Psoas muscle (tissue), 8 donors: ENCODE results near the gene TUBA1A. TPM values are rescaled to one million over a fixed set of nuclear protein-coding genes. Genes with fewer than 3 reads are reported as not detected.

Experiments
- ATAC-seq, 4 donors: fragments of 200-7000 bp; cut with Tn5 transposase; one replicate each; pipeline ENCODE4 v1.9.1; 2020; ENCODE audit warnings: moderate library complexity in 3 of 4, mild to moderate bottlenecking in 2 of 4
- DNase-seq, 2 donors: peaks; one replicate each; pipeline ENCODE4 v3.0.0-alpha.2; 2020
- H3K27ac ChIP-seq: fragments of 200-600 bp; one replicate; pipeline ENCODE4 v1.8.0; 2022
- H3K27me3 ChIP-seq, 3 donors: fragments of 200-600 bp in 1 of 3; one replicate each; pipeline versions ENCODE4 v1.6.1 to v1.8.0; 2013 to 2022; ENCODE audit warnings: low read length in 2 of 3, mild to moderate bottlenecking in 2 of 3, moderate library complexity in 1 of 3; ENCODE audit not compliant: insufficient read depth in 3 of 3
- H3K36me3 ChIP-seq, 2 donors: fragments of 200-600 bp in 1 of 2; one replicate each; pipeline versions ENCODE4 v1.6.1 to v1.8.0; 2013 to 2022; ENCODE audit warnings: low read depth in 1 of 2, mild to moderate bottlenecking in 1 of 2, moderate library complexity in 1 of 2; ENCODE audit not compliant: insufficient read depth in 1 of 2
- H3K4me1 ChIP-seq: fragments of 200-600 bp; one replicate; pipeline ENCODE4 v1.8.0; 2022
- H3K4me3 ChIP-seq: fragments of 200-600 bp; one replicate; pipeline ENCODE4 v1.8.0; 2022; ENCODE audit warnings: mild to moderate bottlenecking
- H3K9me3 ChIP-seq: fragments of 200-600 bp; one replicate; pipeline ENCODE4 v1.8.0; 2022
- CTCF ChIP-seq: fragments of 200-600 bp; IDR thresholded peaks from one replicate; pipeline ENCODE4 v1.8.0; 2022; ENCODE audit warnings: antibody characterized with exemption
- WGBS, 3 donors: extraction: QIAGEN DNeasy Blood & Tissue Kit; methylation state at CpG; one replicate each; pipeline versions ENCODE4 v1.1.6 to v1.1.7; 2013; 5-methylcytosine and 5-hydroxymethylcytosine counted together
- intact Hi-C, 2 donors: fragments of 100-400 bp; cut with DNase I; formaldehyde crosslinking; loops; one replicate each; pipeline versions ENCODE4 v1.11.0 to v1.14.2; 2022
- polyA plus RNA-seq, 3 donors: library from polyadenylated mRNA; stranded (reverse); fragments of 200-250 nt; gene quantifications; one replicate each; pipeline ENCODE4 v1.2.3, GENCODE V29; 2013
- total RNA-seq, 4 donors: library from RNA; stranded (reverse); fragmentation: NEBNext Ultra II Directional in 2 of 4; extraction: Animal tissue kit (Norgen Biotek cat#: 25700) in 2 of 4; gene quantifications; one replicate each; pipeline versions ENCODE4 v1.2.1 to v1.2.4, GENCODE V29; 2021 to 2023
- donor health status: healthy with polysubstance abuse.
- donor health status: DM: no; HTN: no; CAD: no; lungs with moderate emphysema.
- donor health status: Bipolar disorder and iron deficiency.
- donor health status: healthy.
- donor health status: DM: yes; HTN: yes; CAD: no.
- donor health status: DM: no; HTN: no; CAD: no.
- donor health status: DM: no; HTN: no; CAD: no.
- donor health status: DM: yes; HTN: yes; CAD: no.

The TUBA1A gene
- total and polyA plus RNA-seq, 7 donors = 16.4 to 48.2 (median 29.0) TPM

- H3K4me1 ChIP-seq = no peaks in the 10 kb centered on the region
- WGBS, 3 donors = 57 to 87% (median 74%) methylated on average over 1 of the region's 1 CpG
Observed at GRCh38 chr12:49208146-49208545, 19.3 kb upstream of the TUBA1A start.

GRCh38 chr12:49206389-49206788 lies 17.5 kb upstream of the TUBA1A start:
- intact Hi-C loops = no loop called here
- no peak for TF ChIP-seq CTCF
- no peak for DNase-seq
- no peaks in the 10 kb centered on the region for H3K36me3 ChIP-seq
- peaks cover 8% of the 10 kb centered on the region for H3K4me1 ChIP-seq
- no peak overlapping the region for H3K27ac ChIP-seq
- H3K9me3 ChIP-seq = no peaks in the 10 kb centered on the region
- H3K4me3 ChIP-seq = no peak overlapping the region
- ATAC-seq = no peak
- no peaks in the 10 kb centered on the region for H3K27me3 ChIP-seq

More at GRCh38 chr12:49208146-49208545, 19.3 kb upstream of the TUBA1A start:
- no peak for TF ChIP-seq CTCF
- Histone ChIP-seq H3K9me3 (no peaks in the 10 kb centered on the region), H3K4me3 (no peak overlapping the region), H3K27ac (no peak overlapping the region), H3K36me3 (no peaks in the 10 kb centered on the region), H3K27me3 (no peaks in the 10 kb centered on the region)
- DNase-seq (no peak), ATAC-seq (no peak)
- intact Hi-C loops = no loop called here

- DNase-seq (no peak), ATAC-seq (peak in 2 of 4 donors; percentile 40 to 67)
- H3K4me3 ChIP-seq = no peak overlapping the region
- intact Hi-C loops = no loop called here
- no peaks in the 10 kb centered on the region for H3K27me3 ChIP-seq
- H3K36me3 ChIP-seq = no peaks in the 10 kb centered on the region
- peaks cover 15% of the 10 kb centered on the region for H3K4me1 ChIP-seq
- 8 to 10% (median 9%) methylated on average over 4 of the region's 4 CpGs for WGBS, 3 donors
- TF ChIP-seq CTCF = no peak
- peak overlapping the region; percentile 60 for H3K27ac ChIP-seq
- no peaks in the 10 kb centered on the region for H3K9me3 ChIP-seq
Observed at GRCh38 chr12:49201595-49202295, 12.9 kb upstream of the TUBA1A start.

- 6 to 8% (median 8%) methylated on average over 4 of the region's 4 CpGs for WGBS, 3 donors
- no peak for DNase-seq
- Histone ChIP-seq H3K27ac (peak overlapping the region; percentile 60), H3K4me1 (peaks cover 15% of the 10 kb centered on the region), H3K36me3 (no peaks in the 10 kb centered on the region), H3K4me3 (peak overlapping the region; percentile 26), H3K27me3 (no peaks in the 10 kb centered on the region), H3K9me3 (no peaks in the 10 kb centered on the region)
- intact Hi-C loops = no loop called here
- ATAC-seq = peak; percentile 58 to 86 (median 66)
- TF ChIP-seq CTCF = no peak
Observed at GRCh38 chr12:49200919-49201594, 12.2 kb upstream of the TUBA1A start.
